ENCODE results near the gene CTNNA1. TPM values are rescaled to one million over a fixed set of nuclear protein-coding genes. Genes with fewer than 3 reads are reported as not detected.

Gene CTNNA1
- total and polyA plus RNA-seq, 9 of the 15 experiments (the other 6 are each of a cell fraction or from before 2014, with no cell fraction given): 29.6 to 117 (median 89.1) TPM

GRCh38 chr5:138949223-138949574, 196.0 kb downstream of the CTNNA1 start:
- H4K20me1 ChIP-seq (replicated peaks; ENCODE audit: control insufficient read depth, insufficient read depth, low read length): no peaks in the 10 kb centered on the region
- no peak overlapping the region for H3K27ac ChIP-seq (ENCODE audit: extremely low read depth, low read depth, low read length)
- H3K9me1 ChIP-seq (ENCODE audit: control insufficient read depth, insufficient read depth, low read length): peaks cover 2% of the 10 kb centered on the region
- intact Hi-C loops (cut with micrococcal nuclease): no loop called here
- in situ Hi-C loops (cut with MboI): no loop called here
- no peak overlapping the region for H3K9ac ChIP-seq (ENCODE audit: insufficient read depth in 1 of 2, low read depth in 2 of 2, low read length in 2 of 2)
- no peak overlapping the region for H3K4me2 ChIP-seq (ENCODE audit: insufficient read depth, low read length)
- H2AFZ ChIP-seq (ENCODE audit: low read depth, low read length): no peak overlapping the region
- ChIA-PET POLR2A (interaction anchor here (0.6 kb wide), 1 partner anchor 352 kb away, joined by 3 read pairs; no protein-coding TSS in a partner anchor), CTCF (ENCODE audit: low intra/inter-chr PET ratio) (no interaction called here)
- H3K9me3 ChIP-seq (replicated peaks; ENCODE audit: control insufficient read depth, insufficient read depth, low read depth, low read length): no peaks in the 10 kb centered on the region
- peaks cover 4% of the 10 kb centered on the region; the same call in 2 of the 3 replicates for H3K36me3 ChIP-seq (ENCODE audit: control insufficient read depth, insufficient read depth, low read length)
- FAIRE-seq (no peak), ATAC-seq (no peak), DNase-seq (ENCODE audit: extremely low read depth in 1 of 4, low spot score in 3 of 4) (no peak)
- BruUV-seq (replicated peaks): no TSS peak
- no peak overlapping the region for H3K4me3 ChIP-seq
- no peaks in the 10 kb centered on the region for H3K79me2 ChIP-seq (ENCODE audit: control insufficient read depth, insufficient read depth, low read length)
- peaks cover 0 to 31% of the 10 kb centered on the region in 2 experiments; a peak in 2 of 5 replicates for H3K4me1 ChIP-seq (replicated peaks in 1 of 2; ENCODE audit: control insufficient read depth in 2 of 2, insufficient read depth in 2 of 2, low read length in 2 of 2)
- WGBS (ENCODE audit: insufficient coverage, low coverage, missing lambda C conversion rate): 52% methylated on average over 4 of the region's 4 CpGs
- TF ChIP-seq ZNF12 (CRISPR knock-in tag; IDR thresholded peaks at IDR 0.05): no peak
- TF ChIP-seq HSF4 (CRISPR knock-in tag; IDR thresholded peaks at IDR 0.05; ENCODE audit: borderline replicate concordance): no peak
- no peak for TF ChIP-seq ZNF592 (IDR thresholded peaks at IDR 0.05)
- no peak for TF ChIP-seq PHF20 (IDR thresholded peaks at IDR 0.05; ENCODE audit: partially characterized antibody)
- no peak for TF ChIP-seq NFYB (IDR thresholded peaks at IDR 0.05; ENCODE audit: extremely low read depth, insufficient read length)
- TF ChIP-seq POLR2B (IDR thresholded peaks at IDR 0.05; ENCODE audit: low read depth, partially characterized antibody): no peak
- no peak for TF ChIP-seq ZNF77 (CRISPR knock-in tag; IDR thresholded peaks at IDR 0.05)
- TF ChIP-seq NKRF (IDR thresholded peaks at IDR 0.05; ENCODE audit: borderline replicate concordance): no peak
- TF ChIP-seq PRPF4 (IDR thresholded peaks at IDR 0.05; ENCODE audit: insufficient read depth, low read depth, low read length, poor library complexity, severe bottlenecking): no peak
- no peak for TF ChIP-seq ZBTB17 (CRISPR knock-in tag; IDR thresholded peaks at IDR 0.05)
- no peak for TF ChIP-seq PREB (CRISPR knock-in tag; IDR thresholded peaks at IDR 0.05)
- no peaks in the 10 kb centered on the region for H3K27me3 ChIP-seq (ENCODE audit: control insufficient read depth in 2 of 2, insufficient read depth in 2 of 2, low read length in 2 of 2)

All from K562 (cell line).